Activated CD4-positive, alpha-beta T cell treated with anti-CD3 and anti-CD28 coated beads, Interleukin-2, amount 10 ng/mL, durations not matched to agents 7 days and 5 days (primary cell): Measurements from ENCODE around the gene ACTL10. TPM values are rescaled to one million over a fixed set of nuclear protein-coding genes. Genes with fewer than 3 reads are reported as not detected.
"Not testable (repeated sequence)": the region's sequence is repeated elsewhere in the genome, so short reads cannot be mapped to it uniquely, and the experiment has no call there.

Experiments
- CTCF ChIA-PET: fragments of 350-600 bp; sonication (Branson Sonifier 250); formaldehyde crosslinking; loops from one replicate; lab custom pipeline; 2021; ENCODE audit warnings: antibody characterized with exemption; lab: Charles Lee
- POLR2A ChIA-PET: fragments of 350-600 bp; sonication (Branson Sonifier 250); formaldehyde crosslinking; loops from one replicate; lab custom pipeline; 2021; ENCODE audit warnings: antibody characterized with exemption; lab: Charles Lee
- DNase-seq: peaks from one replicate; pipeline ENCODE4 v3.0.0-alpha.2; 2020
- H3K27ac Mint-ChIP-seq: one replicate; pipeline ENCODE4 v1.8.0; 2021; ENCODE audit warnings: mild to moderate bottlenecking, moderate library complexity, mixed read lengths
- H3K27me3 Mint-ChIP-seq: one replicate; pipeline ENCODE4 v1.8.0; 2021; ENCODE audit warnings: mixed read lengths
- H3K36me3 Mint-ChIP-seq: one replicate; pipeline ENCODE4 v1.8.0; 2021; ENCODE audit warnings: low read depth, mixed read lengths
- H3K4me1 Mint-ChIP-seq: one replicate; pipeline ENCODE4 v1.8.0; 2021; ENCODE audit warnings: mixed read lengths
- H3K4me3 Mint-ChIP-seq: one replicate; pipeline ENCODE4 v1.8.0; 2021; ENCODE audit warnings: mild to moderate bottlenecking, moderate library complexity, mixed read lengths
- H3K9me3 Mint-ChIP-seq: one replicate; pipeline ENCODE4 v1.8.0; 2021; ENCODE audit warnings: mixed read lengths
- total RNA-seq, 2 experiments: library from RNA; stranded (reverse); gene quantifications; one replicate each; pipeline ENCODE4 v1.2.3, GENCODE V29; 2021

ACTL10 gene
- total RNA-seq, 2 experiments from 2014 or later: 2.4 to 4.1 TPM

GRCh38 chr20:33640287-33640686, 26.5 kb upstream of the ACTL10 start:
- CTCF ChIA-PET: interaction anchor here (1.7 kb wide), 1 partner anchor 9 kb away, joined by 4 read pairs; no protein-coding TSS in a partner anchor
- no peaks in the 10 kb centered on the region for H3K4me1 Mint-ChIP-seq
- H3K36me3 Mint-ChIP-seq: peaks cover 31% of the 10 kb centered on the region
- no peak overlapping the region for H3K27ac Mint-ChIP-seq
- no peak overlapping the region for H3K4me3 Mint-ChIP-seq
- H3K27me3 Mint-ChIP-seq: no peaks in the 10 kb centered on the region
- no peaks in the 10 kb centered on the region for H3K9me3 Mint-ChIP-seq
- POLR2A ChIA-PET: no interaction called here
- DNase-seq: no peak

GRCh38 chr20:33644313-33645071, 22.3 kb upstream of the ACTL10 start:
- Mint-ChIP-seq H3K9me3 (no peaks in the 10 kb centered on the region), H3K36me3 (peaks cover 19% of the 10 kb centered on the region), H3K4me3 (no peak overlapping the region), H3K27ac (no peak overlapping the region), H3K4me1 (peaks cover 12% of the 10 kb centered on the region), H3K27me3 (no peaks in the 10 kb centered on the region)
- no peak for DNase-seq
- POLR2A ChIA-PET: no interaction called here
- CTCF ChIA-PET: interaction anchor here (1.1 to 1.3 kb wide), 2 partner anchors 22 to 24 kb away, joined by 3 to 5 read pairs; partner anchors contain the start of gene ACTL10

- Mint-ChIP-seq H3K4me1 (peaks cover 15% of the 10 kb centered on the region), H3K27me3 (no peaks in the 10 kb centered on the region), H3K36me3 (peaks cover 16% of the 10 kb centered on the region), H3K4me3 (no peak overlapping the region), H3K9me3 (no peaks in the 10 kb centered on the region), H3K27ac (no peak overlapping the region)
- ChIA-PET POLR2A (no interaction called here), CTCF (interaction anchor here (1.1 to 1.3 kb wide), 2 partner anchors 22 to 24 kb away, joined by 3 to 5 read pairs; partner anchors contain the start of gene ACTL10)
- DNase-seq: no peak
These were observed 21.7 kb upstream of the ACTL10 start for GRCh38 chr20:33645072-33645358.

GRCh38 chr20:33645396-33645795, 21.3 kb upstream of the ACTL10 start:
- ChIA-PET POLR2A (no interaction called here), CTCF (interaction anchor here (1.1 to 1.3 kb wide), 2 partner anchors 21 to 23 kb away, joined by 3 to 5 read pairs; partner anchors contain the start of gene ACTL10)
- no peak overlapping the region for H3K4me3 Mint-ChIP-seq
- DNase-seq: no peak
- no peak overlapping the region for H3K27ac Mint-ChIP-seq
- peaks cover 14% of the 10 kb centered on the region for H3K36me3 Mint-ChIP-seq
- H3K9me3 Mint-ChIP-seq: no peaks in the 10 kb centered on the region
- no peaks in the 10 kb centered on the region for H3K27me3 Mint-ChIP-seq
- H3K4me1 Mint-ChIP-seq: peaks cover 15% of the 10 kb centered on the region

GRCh38 chr20:33646191-33646590, 20.6 kb upstream of the ACTL10 start:
- DNase-seq: no peak
- Mint-ChIP-seq H3K36me3 (peaks cover 14% of the 10 kb centered on the region), H3K27ac (no peak overlapping the region), H3K4me1 (peaks cover 15% of the 10 kb centered on the region), H3K9me3 (no peaks in the 10 kb centered on the region), H3K27me3 (no peaks in the 10 kb centered on the region), H3K4me3 (no peak overlapping the region)
- ChIA-PET CTCF (interaction anchor here (1.3 kb wide), 1 partner anchor 21 kb away, joined by 5 read pairs; the partner anchor contains the start of gene ACTL10), POLR2A (no interaction called here)

GRCh38 chr20:33646959-33647602, 19.7 kb upstream of the ACTL10 start:
- H3K4me3 Mint-ChIP-seq, POLR2A ChIA-PET, H3K27me3 Mint-ChIP-seq, H3K27ac Mint-ChIP-seq, DNase-seq, H3K9me3 Mint-ChIP-seq: not testable (repeated sequence)
- peaks cover 14% of the 10 kb centered on the region for H3K36me3 Mint-ChIP-seq
- CTCF ChIA-PET: interaction anchor here (0.5 to 0.8 kb wide), 3 partner anchors 84 to 839 kb away, joined by 3 to 4 read pairs (median 3); no protein-coding TSS in a partner anchor
- H3K4me1 Mint-ChIP-seq: peaks cover 20% of the 10 kb centered on the region

- no peak overlapping the region for H3K4me3 Mint-ChIP-seq
- ChIA-PET CTCF (interaction anchor here (0.5 to 1.5 kb wide), 3 partner anchors 83 to 177 kb away, joined by 3 read pairs; no protein-coding TSS in a partner anchor), POLR2A (interaction anchor here (0.6 kb wide), 1 partner anchor 13 kb away, joined by 3 read pairs; no protein-coding TSS in a partner anchor)
- peaks cover 22% of the 10 kb centered on the region for H3K4me1 Mint-ChIP-seq
- H3K36me3 Mint-ChIP-seq: peaks cover 14% of the 10 kb centered on the region
- H3K27me3 Mint-ChIP-seq: no peaks in the 10 kb centered on the region
- no peak overlapping the region for H3K27ac Mint-ChIP-seq
- DNase-seq: no peak
- H3K9me3 Mint-ChIP-seq: no peaks in the 10 kb centered on the region
These were observed 18.9 kb upstream of the ACTL10 start for GRCh38 chr20:33647603-33648395.

- Mint-ChIP-seq H3K36me3 (peaks cover 14% of the 10 kb centered on the region), H3K4me3 (no peak overlapping the region), H3K27ac (no peak overlapping the region), H3K27me3 (no peaks in the 10 kb centered on the region), H3K4me1 (peaks cover 27% of the 10 kb centered on the region), H3K9me3 (no peaks in the 10 kb centered on the region)
- POLR2A ChIA-PET: interaction anchor here (0.6 kb wide), 1 partner anchor 13 kb away, joined by 3 read pairs; no protein-coding TSS in a partner anchor
- CTCF ChIA-PET: interaction anchor here (1.5 kb wide), 1 partner anchor 142 kb away, joined by 3 read pairs; no protein-coding TSS in a partner anchor
- no peak for DNase-seq
These were observed 18.2 kb upstream of the ACTL10 start for GRCh38 chr20:33648396-33649004.

- ChIA-PET CTCF (interaction anchor here (1.5 kb wide), 2 partner anchors 9 to 143 kb away, joined by 3 to 4 read pairs; no protein-coding TSS in a partner anchor), POLR2A (no interaction called here)
- Mint-ChIP-seq H3K36me3 (peaks cover 14% of the 10 kb centered on the region), H3K4me1 (peaks cover 27% of the 10 kb centered on the region), H3K9me3 (no peaks in the 10 kb centered on the region), H3K27ac (no peak overlapping the region), H3K4me3 (no peak overlapping the region), H3K27me3 (no peaks in the 10 kb centered on the region)
- DNase-seq: no peak
These were observed 17.5 kb upstream of the ACTL10 start for GRCh38 chr20:33649201-33649681.

GRCh38 chr20:33650111-33650752, 16.5 kb upstream of the ACTL10 start:
- Mint-ChIP-seq H3K27ac (no peak overlapping the region), H3K4me3 (no peak overlapping the region), H3K27me3 (no peaks in the 10 kb centered on the region), H3K36me3 (peaks cover 6% of the 10 kb centered on the region), H3K9me3 (no peaks in the 10 kb centered on the region), H3K4me1 (peaks cover 27% of the 10 kb centered on the region)
- ChIA-PET POLR2A (no interaction called here), CTCF (interaction anchor here (1.5 kb wide), 1 partner anchor 9 kb away, joined by 4 read pairs; no protein-coding TSS in a partner anchor)
- DNase-seq: no peak

GRCh38 chr20:33650753-33651561, 15.8 kb upstream of the ACTL10 start:
- CTCF ChIA-PET: no interaction called here
- H3K27ac Mint-ChIP-seq: no peak overlapping the region

More at GRCh38 chr20:33650753-33651561, 15.8 kb upstream of the ACTL10 start:
- POLR2A ChIA-PET: interaction anchor here (0.6 kb wide), 1 partner anchor 141 kb away, joined by 4 read pairs; no protein-coding TSS in a partner anchor
- Mint-ChIP-seq H3K9me3 (no peaks in the 10 kb centered on the region), H3K36me3 (peaks cover 2% of the 10 kb centered on the region), H3K4me3 (no peak overlapping the region), H3K27me3 (no peaks in the 10 kb centered on the region), H3K4me1 (peaks cover 27% of the 10 kb centered on the region)
- no peak for DNase-seq
